Neural progenitor cell (in vitro differentiated cells): ENCODE results near the gene TBCEL. TPM values are rescaled to one million over a fixed set of nuclear protein-coding genes. Genes with fewer than 3 reads are reported as not detected.
A peak's percentile ranks its signal among the peaks of the same experiment; 100 is the strongest.

Experiments used
- DNase-seq: peaks from one replicate; pipeline ENCODE4 v3.0.0-alpha.2; 2016; ENCODE audit warnings: low spot score
- H2AFZ ChIP-seq: fragments of 200-600 bp; sonication (generic); replicated peaks from 2 replicates; pipeline ENCODE4 v1.6.1; 2016; ENCODE audit warnings: antibody characterized with exemption
- H3F3A ChIP-seq: fragments of 200-600 bp; sonication (generic); 2 replicates; pipeline ENCODE4 v1.6.1; 2016; ENCODE audit warnings: antibody characterized with exemption, low read depth
- H3K27ac ChIP-seq: fragments of 200-600 bp; sonication (generic); 2 replicates; pipeline ENCODE4 v1.5.1; 2016; ENCODE audit warnings: mild to moderate bottlenecking
- H3K27me3 ChIP-seq: fragments of 200-600 bp; sonication (generic); 2 replicates; pipeline ENCODE4 v1.6.1; 2016; ENCODE audit warnings: mild to moderate bottlenecking, moderate library complexity
- H3K36me3 ChIP-seq: fragments of 200-600 bp; sonication (generic); 2 replicates; pipeline ENCODE4 v1.5.1; 2016
- H3K4me1 ChIP-seq: fragments of 200-600 bp; sonication (generic); 2 replicates; pipeline ENCODE4 v1.6.1; 2016; ENCODE audit warnings: mixed run types
- H3K4me2 ChIP-seq: fragments of 200-600 bp; sonication (generic); 2 replicates; pipeline ENCODE4 v1.6.1; 2016
- H3K4me3 ChIP-seq: fragments of 200-600 bp; sonication (generic); 2 replicates; pipeline ENCODE4 v1.5.1; 2016
- H3K79me2 ChIP-seq: fragments of 200-600 bp; sonication (generic); 2 replicates; pipeline ENCODE4 v1.6.1; 2016; ENCODE audit warnings: low read depth
- H3K9ac ChIP-seq: fragments of 200-600 bp; sonication (generic); 2 replicates; pipeline ENCODE4 v1.6.1; 2016
- H3K9me3 ChIP-seq: fragments of 200-600 bp; sonication (generic); 2 replicates; pipeline ENCODE4 v1.5.1; 2016; ENCODE audit warnings: low read depth
- H4K20me1 ChIP-seq: fragments of 200-600 bp; sonication (generic); 2 replicates; pipeline ENCODE4 v1.6.1; 2016; ENCODE audit warnings: low read depth
- H3K27ac Mint-ChIP-seq: 3 replicates; pipeline ENCODE4 v1.8.0; 2021; ENCODE audit warnings: mixed read lengths
- H3K27me3 Mint-ChIP-seq: 2 replicates; pipeline ENCODE4 v1.8.0; 2022; ENCODE audit warnings: low read depth, mild to moderate bottlenecking, inconsistent platforms, moderate library complexity, mixed read lengths; ENCODE audit not compliant: insufficient read depth
- H3K36me3 Mint-ChIP-seq: 3 replicates; pipeline ENCODE4 v1.8.0; 2021; ENCODE audit warnings: mixed read lengths
- H3K4me1 Mint-ChIP-seq: 3 replicates; pipeline ENCODE4 v1.8.0; 2021; ENCODE audit warnings: mixed read lengths
- H3K4me3 Mint-ChIP-seq: 3 replicates; pipeline ENCODE4 v1.8.0; 2021; ENCODE audit warnings: mild to moderate bottlenecking, moderate library complexity, mixed read lengths
- H3K9me3 Mint-ChIP-seq: 3 replicates; pipeline ENCODE4 v1.8.0; 2020; ENCODE audit warnings: mixed read lengths
- CTCF ChIP-seq: fragments of 200-600 bp; sonication (generic); IDR thresholded peaks from 2 replicates; pipeline ENCODE4 v1.5.1; 2017; ENCODE audit warnings: antibody characterized with exemption, mild to moderate bottlenecking
- EZH2 ChIP-seq: fragments of 200-600 bp; sonication (generic); IDR thresholded peaks from 2 replicates; pipeline ENCODE4 v1.6.1; 2017; ENCODE audit warnings: antibody characterized with exemption, mild to moderate bottlenecking, moderate library complexity
- EZH2phosphoT487 ChIP-seq: fragments of 200-600 bp; sonication (generic); IDR thresholded peaks from 2 replicates; pipeline ENCODE4 v1.6.1; 2017; ENCODE audit warnings: antibody characterized with exemption
- total RNA-seq: library from RNA; depleted of rRNA; stranded (reverse); fragments of >200 nt; gene quantifications from 2 replicates; pipeline ENCODE4 v1.2.3, GENCODE V29; 2015; ENCODE audit warnings: low replicate concordance

Gene TBCEL
- total RNA-seq, 1 donor from 2014 or later: 22.3 TPM

DNA sequence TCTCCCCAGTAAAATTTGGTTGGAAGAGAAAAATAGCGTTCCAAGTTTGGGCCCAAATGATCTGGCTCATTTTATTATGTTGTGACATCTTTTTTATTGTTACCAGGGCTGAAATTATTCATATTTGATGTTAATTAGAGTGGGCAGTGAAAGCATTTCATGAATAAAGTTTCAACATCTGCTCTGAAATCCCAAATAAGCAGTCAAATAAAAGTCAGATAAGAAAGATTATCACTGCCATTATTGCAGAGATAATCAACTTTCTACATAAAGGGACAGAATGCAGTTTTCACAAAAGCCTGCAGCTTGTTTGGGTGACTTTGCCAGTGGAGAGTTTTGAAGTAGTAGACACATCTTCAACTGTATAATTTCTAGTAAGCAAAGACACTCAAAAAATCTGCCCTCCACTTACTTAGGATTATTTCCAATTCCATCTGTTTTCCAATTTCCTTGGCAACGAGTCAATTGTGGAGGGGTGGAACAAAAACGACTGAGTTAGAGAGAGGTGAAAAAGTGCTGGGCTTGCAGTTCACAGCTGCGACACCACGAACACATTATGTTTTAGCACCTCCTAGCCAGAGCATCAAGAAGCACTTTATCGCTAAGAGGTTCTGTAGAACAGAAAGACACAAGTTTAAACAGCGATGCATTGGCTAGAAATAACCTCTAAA lies 86.1 kb downstream of the TBCEL start:
- Histone ChIP-seq H2AFZ (no peak overlapping the region), H4K20me1 (no peaks in the 10 kb centered on the region), H3K27me3 (peaks cover 12% of the 10 kb centered on the region), H3F3A (no peaks in the 10 kb centered on the region), H3K4me3 (no peak overlapping the region), H3K4me1 (peaks cover 6% of the 10 kb centered on the region), H3K27ac (no peak overlapping the region), H3K4me2 (no peak overlapping the region), H3K9ac (no peak overlapping the region), H3K79me2 (no peaks in the 10 kb centered on the region), H3K36me3 (no peaks in the 10 kb centered on the region), H3K9me3 (no peaks in the 10 kb centered on the region)
- H3K36me3 Mint-ChIP-seq: no peaks in the 10 kb centered on the region
- no peaks in the 10 kb centered on the region for H3K9me3 Mint-ChIP-seq
- DNase-seq: no peak
- H3K4me1 Mint-ChIP-seq: peaks cover 34% of the 10 kb centered on the region
- H3K4me3 Mint-ChIP-seq: no peak overlapping the region
- peaks cover 3% of the 10 kb centered on the region for H3K27me3 Mint-ChIP-seq
- H3K27ac Mint-ChIP-seq: no peak overlapping the region
- TF ChIP-seq CTCF (no peak), EZH2phosphoT487 (no peak), EZH2 (no peak)

- no peak for DNase-seq
- H2AFZ ChIP-seq: no peak overlapping the region
- no peak overlapping the region for H3K4me3 ChIP-seq
- peaks cover 2% of the 10 kb centered on the region for H3K9me3 Mint-ChIP-seq
- peaks cover 34% of the 10 kb centered on the region for H3K4me1 Mint-ChIP-seq
- H3K36me3 Mint-ChIP-seq: no peaks in the 10 kb centered on the region
- H3K4me3 Mint-ChIP-seq: no peak overlapping the region
- H4K20me1 ChIP-seq: no peaks in the 10 kb centered on the region
- peaks cover 3% of the 10 kb centered on the region for H3K27me3 Mint-ChIP-seq
- H3F3A ChIP-seq: no peaks in the 10 kb centered on the region
- peaks cover 12% of the 10 kb centered on the region for H3K27me3 ChIP-seq
- H3K36me3 ChIP-seq: no peaks in the 10 kb centered on the region
- H3K4me2 ChIP-seq: no peak overlapping the region
- peaks cover 6% of the 10 kb centered on the region for H3K4me1 ChIP-seq
- no peak overlapping the region for H3K27ac Mint-ChIP-seq
- no peak overlapping the region for H3K27ac ChIP-seq
- H3K9me3 ChIP-seq: no peaks in the 10 kb centered on the region
- H3K79me2 ChIP-seq: no peaks in the 10 kb centered on the region
- TF ChIP-seq EZH2phosphoT487 (no peak), EZH2 (no peak), CTCF (no peak)
- H3K9ac ChIP-seq: no peak overlapping the region
Measured at GRCh38 chr11:121110871-121111724, 87.2 kb downstream of the TBCEL start.

GRCh38 chr11:121112498-121113455 lies 88.9 kb downstream of the TBCEL start:
- H3K4me2 ChIP-seq: no peak overlapping the region
- no peak overlapping the region for H2AFZ ChIP-seq
- H3K9ac ChIP-seq: no peak overlapping the region
- TF ChIP-seq EZH2 (no peak), EZH2phosphoT487 (no peak), CTCF (peak; percentile 70)
- H3F3A ChIP-seq: no peaks in the 10 kb centered on the region
- Mint-ChIP-seq H3K27ac (no peak overlapping the region), H3K9me3 (peaks cover 2% of the 10 kb centered on the region), H3K36me3 (no peaks in the 10 kb centered on the region), H3K27me3 (peaks cover 3% of the 10 kb centered on the region), H3K4me1 (peaks cover 42% of the 10 kb centered on the region), H3K4me3 (no peak overlapping the region)
- no peaks in the 10 kb centered on the region for H3K79me2 ChIP-seq
- H3K27ac ChIP-seq: no peak overlapping the region
- peaks cover 6% of the 10 kb centered on the region for H3K4me1 ChIP-seq
- H4K20me1 ChIP-seq: no peaks in the 10 kb centered on the region
- H3K36me3 ChIP-seq: no peaks in the 10 kb centered on the region
- H3K27me3 ChIP-seq: peaks cover 12% of the 10 kb centered on the region
- no peak overlapping the region for H3K4me3 ChIP-seq
- no peaks in the 10 kb centered on the region for H3K9me3 ChIP-seq
- DNase-seq: peak; percentile 81
